Memory B cell (primary cell): ENCODE measurements around the gene REEP1.
A peak's percentile ranks its signal among the peaks of the same experiment; 100 is the strongest.
"Not testable (repeated sequence)": the region's sequence is repeated elsewhere in the genome, so short reads cannot be mapped to it uniquely, and the experiment has no call there.

Experiments
- ATAC-seq: fragments of 150-1000 bp; cut with Tn5 transposase; 2 replicates; pipeline ENCODE4 v1.10.0; 2021; ENCODE audit warnings: low read depth, mild to moderate bottlenecking, moderate library complexity
- DNase-seq, 2 donors: peaks; one replicate each; pipeline ENCODE4 v3.0.0; 2022; ENCODE audit warnings: low spot score in 2 of 2
- H3K27ac Mint-ChIP-seq: one replicate; pipeline ENCODE4 v1.8.0; 2022; ENCODE audit warnings: mild to moderate bottlenecking, moderate library complexity, mixed read lengths
- H3K27me3 Mint-ChIP-seq: one replicate; pipeline ENCODE4 v1.8.0; 2022; ENCODE audit warnings: mixed read lengths
- H3K36me3 Mint-ChIP-seq: one replicate; pipeline ENCODE4 v1.8.0; 2022; ENCODE audit warnings: mild to moderate bottlenecking, mixed read lengths
- H3K4me1 Mint-ChIP-seq: one replicate; pipeline ENCODE4 v1.8.0; 2022; ENCODE audit warnings: mixed read lengths
- H3K4me3 Mint-ChIP-seq: one replicate; pipeline ENCODE4 v1.8.0; 2022; ENCODE audit warnings: mild to moderate bottlenecking, moderate library complexity, mixed read lengths
- H3K9me3 Mint-ChIP-seq: one replicate; pipeline ENCODE4 v1.8.0; 2022; ENCODE audit warnings: mixed read lengths

Gene REEP1

GRCh38 chr2:86360776-86361175 lies 23.4 kb upstream of the REEP1 start:
- no peak overlapping the region for H3K27ac Mint-ChIP-seq
- H3K4me3 Mint-ChIP-seq: no peak overlapping the region
- peaks cover 2% of the 10 kb centered on the region for H3K27me3 Mint-ChIP-seq
- ATAC-seq (no peak), DNase-seq (no peak)
- peaks cover 9% of the 10 kb centered on the region for H3K4me1 Mint-ChIP-seq
- H3K9me3 Mint-ChIP-seq: no peaks in the 10 kb centered on the region
- no peaks in the 10 kb centered on the region for H3K36me3 Mint-ChIP-seq

GRCh38 chr2:86358957-86359356 lies 21.5 kb upstream of the REEP1 start:
- Mint-ChIP-seq H3K27ac (no peak overlapping the region), H3K36me3 (no peaks in the 10 kb centered on the region), H3K9me3 (no peaks in the 10 kb centered on the region), H3K4me3 (peak overlapping the region; percentile 48), H3K27me3 (peaks cover 2% of the 10 kb centered on the region), H3K4me1 (peaks cover 9% of the 10 kb centered on the region)
- ATAC-seq (peak; percentile 99), DNase-seq (peak in 1 of 2 donors; percentile 25)

- H3K36me3 Mint-ChIP-seq: no peaks in the 10 kb centered on the region
- no peak overlapping the region for H3K27ac Mint-ChIP-seq
- peaks cover 9% of the 10 kb centered on the region for H3K4me1 Mint-ChIP-seq
- ATAC-seq (no peak), DNase-seq (no peak)
- no peak overlapping the region for H3K4me3 Mint-ChIP-seq
- no peaks in the 10 kb centered on the region for H3K9me3 Mint-ChIP-seq
- H3K27me3 Mint-ChIP-seq: no peaks in the 10 kb centered on the region
Measured at GRCh38 chr2:86357392-86357963, 20.1 kb upstream of the REEP1 start.

- peaks cover 9% of the 10 kb centered on the region for H3K27me3 Mint-ChIP-seq
- H3K4me3 Mint-ChIP-seq: no peak overlapping the region
- ATAC-seq (no peak), DNase-seq (no peak)
- no peaks in the 10 kb centered on the region for H3K9me3 Mint-ChIP-seq
- no peak overlapping the region for H3K27ac Mint-ChIP-seq
- peaks cover 2% of the 10 kb centered on the region for H3K36me3 Mint-ChIP-seq
- peaks cover 2% of the 10 kb centered on the region for H3K4me1 Mint-ChIP-seq
Measured at GRCh38 chr2:86352727-86353221, 15.3 kb upstream of the REEP1 start.

- H3K4me3 Mint-ChIP-seq: no peak overlapping the region
- H3K27me3 Mint-ChIP-seq: peaks cover 12% of the 10 kb centered on the region
- H3K27ac Mint-ChIP-seq: no peak overlapping the region
- H3K36me3 Mint-ChIP-seq: peaks cover 2% of the 10 kb centered on the region
- H3K9me3 Mint-ChIP-seq: no peaks in the 10 kb centered on the region
- H3K4me1 Mint-ChIP-seq: peaks cover 2% of the 10 kb centered on the region
- DNase-seq: no peak
- no peak for ATAC-seq
Measured at GRCh38 chr2:86352137-86352726, 14.8 kb upstream of the REEP1 start.

GRCh38 chr2:86350751-86351150 lies 13.3 kb upstream of the REEP1 start:
- peaks cover 2% of the 10 kb centered on the region for H3K4me1 Mint-ChIP-seq
- peaks cover 12% of the 10 kb centered on the region for H3K27me3 Mint-ChIP-seq
- DNase-seq (no peak), ATAC-seq (no peak)
- H3K4me3 Mint-ChIP-seq: no peak overlapping the region
- H3K27ac Mint-ChIP-seq: no peak overlapping the region
- peaks cover 2% of the 10 kb centered on the region for H3K36me3 Mint-ChIP-seq
- no peaks in the 10 kb centered on the region for H3K9me3 Mint-ChIP-seq

GRCh38 chr2:86347401-86347800 lies 10.0 kb upstream of the REEP1 start:
- H3K27ac Mint-ChIP-seq: no peak overlapping the region
- ATAC-seq (no peak), DNase-seq (no peak)
- no peak overlapping the region for H3K4me3 Mint-ChIP-seq
- H3K9me3 Mint-ChIP-seq: no peaks in the 10 kb centered on the region
- H3K4me1 Mint-ChIP-seq: peaks cover 2% of the 10 kb centered on the region
- H3K27me3 Mint-ChIP-seq: peaks cover 12% of the 10 kb centered on the region
- H3K36me3 Mint-ChIP-seq: peaks cover 2% of the 10 kb centered on the region

GRCh38 chr2:86345783-86346370 lies 8.5 kb upstream of the REEP1 start:
- not testable (repeated sequence) for H3K4me1 Mint-ChIP-seq, H3K4me3 Mint-ChIP-seq, H3K9me3 Mint-ChIP-seq, H3K36me3 Mint-ChIP-seq, H3K27ac Mint-ChIP-seq, ATAC-seq, DNase-seq
- H3K27me3 Mint-ChIP-seq: peaks cover 14% of the 10 kb centered on the region

- Mint-ChIP-seq H3K9me3 (peaks cover 8% of the 10 kb centered on the region), H3K36me3 (peaks cover 9% of the 10 kb centered on the region), H3K4me1 (peaks cover 2% of the 10 kb centered on the region), H3K27ac (no peak overlapping the region), H3K27me3 (peaks cover 19% of the 10 kb centered on the region), H3K4me3 (no peak overlapping the region)
- ATAC-seq (no peak), DNase-seq (no peak)
Measured at GRCh38 chr2:86344404-86344803, 7.0 kb upstream of the REEP1 start.

- Mint-ChIP-seq H3K27me3 (peaks cover 24% of the 10 kb centered on the region), H3K4me3 (no peak overlapping the region), H3K4me1 (peaks cover 4% of the 10 kb centered on the region), H3K27ac (no peak overlapping the region), H3K36me3 (peaks cover 9% of the 10 kb centered on the region), H3K9me3 (peaks cover 8% of the 10 kb centered on the region)
- DNase-seq: no peak
- no peak for ATAC-seq
Measured at GRCh38 chr2:86342488-86342887, 5.1 kb upstream of the REEP1 start.

- Mint-ChIP-seq H3K27me3 (peaks cover 26% of the 10 kb centered on the region), H3K36me3 (peaks cover 9% of the 10 kb centered on the region), H3K4me3 (no peak overlapping the region), H3K4me1 (peaks cover 8% of the 10 kb centered on the region), H3K27ac (no peak overlapping the region), H3K9me3 (peaks cover 8% of the 10 kb centered on the region)
- no peak for DNase-seq
- no peak for ATAC-seq
Measured at GRCh38 chr2:86341470-86341869, 4.0 kb upstream of the REEP1 start.

- Mint-ChIP-seq H3K4me1 (peaks cover 14% of the 10 kb centered on the region), H3K27me3 (peaks cover 36% of the 10 kb centered on the region), H3K36me3 (peaks cover 9% of the 10 kb centered on the region), H3K4me3 (no peak overlapping the region), H3K27ac (no peak overlapping the region), H3K9me3 (peaks cover 8% of the 10 kb centered on the region)
- ATAC-seq: no peak
- DNase-seq: no peak
Measured at GRCh38 chr2:86338778-86339295, 1.4 kb upstream of the REEP1 start.

- peaks cover 14% of the 10 kb centered on the region for H3K4me1 Mint-ChIP-seq
- no peak overlapping the region for H3K27ac Mint-ChIP-seq
- no peak for ATAC-seq
- peaks cover 38% of the 10 kb centered on the region for H3K27me3 Mint-ChIP-seq
- peaks cover 9% of the 10 kb centered on the region for H3K36me3 Mint-ChIP-seq
- no peak for DNase-seq
- peak overlapping the region; percentile 72 for H3K4me3 Mint-ChIP-seq
- H3K9me3 Mint-ChIP-seq: peaks cover 8% of the 10 kb centered on the region
Measured at GRCh38 chr2:86336675-86337243, 667 bp downstream of the REEP1 start.
